Thoracic aorta (tissue), 2 donors: ENCODE measurements around the gene EPHB2. TPM values are rescaled to one million over a fixed set of nuclear protein-coding genes. Genes with fewer than 3 reads are reported as not detected.

Source experiments
- ATAC-seq: fragments of 150-250 bp; one replicate; pipeline ENCODE4 v1.8.0; 2017; ENCODE audit warnings: low read depth; ENCODE audit not compliant: insufficient number of reproducible peaks, low FRiP score
- DNase-seq: peaks from one replicate; pipeline ENCODE4 v3.0.0-alpha.2; 2020; ENCODE audit warnings: low spot score
- H3K27ac ChIP-seq, 2 donors: fragments of 200-600 bp; sonication (generic); 1 replicate in 1 of 2; 2 replicates in 1 of 2; pipeline ENCODE4 v1.5.1; 2016; ENCODE audit warnings: mild to moderate bottlenecking in 2 of 2, moderate library complexity in 2 of 2
- H3K27me3 ChIP-seq: fragments of 200-600 bp; sonication (generic); replicated peaks from 2 replicates; pipeline ENCODE4 v1.6.0; 2016; ENCODE audit warnings: mild to moderate bottlenecking; ENCODE audit not compliant: insufficient read depth
- H3K36me3 ChIP-seq: fragments of 200-600 bp; sonication (generic); one replicate; pipeline ENCODE4 v1.5.1; 2016
- H3K4me1 ChIP-seq, 2 donors: fragments of 200-600 bp; sonication (generic); 1 replicate in 1 of 2; 2 replicates in 1 of 2; pipeline versions ENCODE4 v1.5.1 to v1.6.0; 2016; ENCODE audit warnings: low read depth in 2 of 2, mild to moderate bottlenecking in 1 of 2; ENCODE audit not compliant: control insufficient read depth in 1 of 2
- H3K4me3 ChIP-seq: fragments of 200-600 bp; sonication (generic); 2 replicates; pipeline ENCODE4 v1.5.1; 2016; ENCODE audit warnings: mild to moderate bottlenecking
- H3K9me3 ChIP-seq: fragments of 200-600 bp; sonication (generic); 2 replicates; pipeline ENCODE4 v1.5.1; 2016
- total RNA-seq, 2 donors: library from RNA; depleted of rRNA; stranded (reverse); fragments of >200 nt; gene quantifications; one replicate each; pipeline versions ENCODE4 v1.1.0 to v1.2.3, GENCODE V29; 2016
- TF ChIP-seq, protein P1 (sequence below): fragments of 200-600 bp; sonication (generic); IDR thresholded peaks from one replicate; pipeline ENCODE4 v1.5.1; 2019; ENCODE audit warnings: antibody characterized with exemption

EPHB2 gene
- total RNA-seq, 2 donors from 2014 or later: 9.3 to 10.0 TPM

DNA sequence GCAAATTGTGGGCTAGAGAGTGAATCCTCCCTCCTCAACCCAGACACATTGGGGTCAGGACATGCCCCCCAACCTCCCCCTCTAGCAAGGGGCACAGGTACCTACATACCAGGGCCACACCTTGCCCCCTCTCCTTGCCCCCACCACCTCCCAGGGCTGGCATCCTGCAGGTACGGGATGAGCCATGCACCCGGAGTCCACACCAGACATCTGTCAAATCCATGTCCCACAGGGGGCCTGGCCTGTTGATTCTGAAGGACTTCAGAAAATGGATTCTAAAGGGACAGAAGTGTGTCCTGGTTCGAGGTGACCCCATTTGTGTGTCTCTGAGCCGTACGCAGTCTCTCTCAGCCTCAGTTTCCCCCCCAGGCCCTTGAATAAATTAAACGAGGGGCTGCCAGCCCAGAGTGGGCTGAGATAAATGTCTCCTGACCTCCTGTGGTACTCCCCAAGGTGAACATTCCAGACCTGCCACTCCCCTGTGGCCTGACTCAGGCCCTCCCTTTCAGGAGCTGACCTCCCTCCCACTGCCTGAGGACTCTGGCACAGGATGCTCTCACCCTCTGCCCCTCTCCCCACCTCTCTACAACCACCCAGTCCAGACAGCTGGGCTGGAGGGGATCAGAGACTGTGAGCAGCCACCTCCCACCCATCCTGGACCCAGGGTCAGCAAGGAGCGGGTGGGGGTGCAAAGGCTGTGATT lies 94.5 kb downstream of the EPHB2 start:
- Histone ChIP-seq H3K27ac (no peak overlapping the region), H3K27me3 (no peaks in the 10 kb centered on the region), H3K9me3 (no peaks in the 10 kb centered on the region), H3K36me3 (no peaks in the 10 kb centered on the region), H3K4me3 (no peak overlapping the region), H3K4me1 (peaks cover 6 to 19% of the 10 kb centered on the region in 2 donors)
- ATAC-seq (no peak), DNase-seq (no peak)
- TF ChIP-seq, protein P1, sequence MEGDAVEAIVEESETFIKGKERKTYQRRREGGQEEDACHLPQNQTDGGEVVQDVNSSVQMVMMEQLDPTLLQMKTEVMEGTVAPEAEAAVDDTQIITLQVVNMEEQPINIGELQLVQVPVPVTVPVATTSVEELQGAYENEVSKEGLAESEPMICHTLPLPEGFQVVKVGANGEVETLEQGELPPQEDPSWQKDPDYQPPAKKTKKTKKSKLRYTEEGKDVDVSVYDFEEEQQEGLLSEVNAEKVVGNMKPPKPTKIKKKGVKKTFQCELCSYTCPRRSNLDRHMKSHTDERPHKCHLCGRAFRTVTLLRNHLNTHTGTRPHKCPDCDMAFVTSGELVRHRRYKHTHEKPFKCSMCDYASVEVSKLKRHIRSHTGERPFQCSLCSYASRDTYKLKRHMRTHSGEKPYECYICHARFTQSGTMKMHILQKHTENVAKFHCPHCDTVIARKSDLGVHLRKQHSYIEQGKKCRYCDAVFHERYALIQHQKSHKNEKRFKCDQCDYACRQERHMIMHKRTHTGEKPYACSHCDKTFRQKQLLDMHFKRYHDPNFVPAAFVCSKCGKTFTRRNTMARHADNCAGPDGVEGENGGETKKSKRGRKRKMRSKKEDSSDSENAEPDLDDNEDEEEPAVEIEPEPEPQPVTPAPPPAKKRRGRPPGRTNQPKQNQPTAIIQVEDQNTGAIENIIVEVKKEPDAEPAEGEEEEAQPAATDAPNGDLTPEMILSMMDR: no peak

DNA sequence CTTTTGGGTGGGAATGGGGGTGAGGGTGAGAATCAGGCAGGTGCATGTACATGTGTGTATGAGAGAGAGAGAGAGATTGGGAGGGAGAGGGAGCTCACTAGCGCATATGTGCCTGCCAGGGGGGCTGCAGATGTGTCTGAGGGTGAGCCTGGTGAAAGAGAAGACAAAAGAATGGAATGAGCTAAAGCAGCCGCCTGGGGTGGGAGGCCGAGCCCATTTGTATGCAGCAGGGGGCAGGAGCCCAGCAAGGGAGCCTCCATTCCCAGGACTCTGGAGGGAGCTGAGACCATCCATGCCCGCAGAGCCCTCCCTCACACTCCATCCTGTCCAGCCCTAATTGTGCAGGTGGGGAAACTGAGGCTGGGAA lies 95.0 kb downstream of the EPHB2 start:
- Histone ChIP-seq H3K4me3 (no peak overlapping the region), H3K9me3 (no peaks in the 10 kb centered on the region), H3K36me3 (no peaks in the 10 kb centered on the region), H3K27me3 (no peaks in the 10 kb centered on the region), H3K27ac (no peak overlapping the region), H3K4me1 (peaks cover 6 to 19% of the 10 kb centered on the region in 2 donors)
- no peak for ATAC-seq
- TF ChIP-seq, protein P1: no peak
- DNase-seq: no peak

DNA sequence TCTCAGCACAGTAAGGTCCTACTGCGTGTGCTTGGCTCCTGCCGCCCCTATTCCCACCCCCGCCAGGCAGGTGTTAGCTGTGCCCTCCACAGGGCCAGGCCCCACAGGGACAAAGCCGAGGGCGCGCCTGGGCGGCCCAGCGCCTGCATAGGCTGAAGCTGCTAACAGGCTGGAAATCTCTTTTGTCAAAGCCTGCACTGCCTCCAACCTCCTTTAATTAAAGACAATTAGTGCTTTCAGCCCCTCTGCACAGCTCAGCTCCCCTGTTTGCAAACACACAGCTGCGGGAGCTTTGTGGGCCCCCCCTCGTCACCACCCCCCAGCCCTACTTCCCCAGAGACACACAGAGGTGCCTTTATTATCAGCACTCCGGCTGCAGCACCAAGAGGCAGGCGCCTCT lies 95.9 kb downstream of the EPHB2 start:
- peaks cover 6 to 19% of the 10 kb centered on the region in 2 donors for H3K4me1 ChIP-seq
- H3K4me3 ChIP-seq: no peak overlapping the region
- TF ChIP-seq, protein P1: no peak
- ATAC-seq: no peak
- DNase-seq: no peak
- no peaks in the 10 kb centered on the region for H3K9me3 ChIP-seq
- H3K36me3 ChIP-seq: no peaks in the 10 kb centered on the region
- H3K27ac ChIP-seq: no peak overlapping the region
- no peaks in the 10 kb centered on the region for H3K27me3 ChIP-seq

DNA sequence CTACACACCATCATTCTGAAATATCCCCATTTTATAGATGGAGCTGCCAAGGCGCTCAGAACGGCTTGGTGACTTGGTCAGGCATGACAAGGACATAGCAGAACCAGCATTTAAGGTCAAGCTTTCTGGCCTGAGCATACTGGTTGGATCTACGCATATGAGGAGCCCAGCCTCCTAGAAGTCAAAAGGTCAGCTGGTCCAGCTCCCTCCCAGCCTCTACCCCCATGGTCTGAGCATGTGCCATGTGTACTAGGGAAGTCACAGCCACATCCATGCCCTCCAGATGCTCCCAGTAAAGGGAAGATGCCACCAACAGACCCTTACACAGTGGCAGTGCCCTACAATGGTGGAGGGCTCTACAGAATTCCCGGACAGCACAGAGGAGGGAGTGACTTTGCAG lies 96.7 kb downstream of the EPHB2 start:
- ATAC-seq (no peak), DNase-seq (no peak)
- Histone ChIP-seq H3K4me1 (peaks cover 6 to 19% of the 10 kb centered on the region in 2 donors), H3K27ac (no peak overlapping the region), H3K36me3 (no peaks in the 10 kb centered on the region), H3K9me3 (no peaks in the 10 kb centered on the region), H3K4me3 (no peak overlapping the region), H3K27me3 (no peaks in the 10 kb centered on the region)
- TF ChIP-seq, protein P1: no peak

DNA sequence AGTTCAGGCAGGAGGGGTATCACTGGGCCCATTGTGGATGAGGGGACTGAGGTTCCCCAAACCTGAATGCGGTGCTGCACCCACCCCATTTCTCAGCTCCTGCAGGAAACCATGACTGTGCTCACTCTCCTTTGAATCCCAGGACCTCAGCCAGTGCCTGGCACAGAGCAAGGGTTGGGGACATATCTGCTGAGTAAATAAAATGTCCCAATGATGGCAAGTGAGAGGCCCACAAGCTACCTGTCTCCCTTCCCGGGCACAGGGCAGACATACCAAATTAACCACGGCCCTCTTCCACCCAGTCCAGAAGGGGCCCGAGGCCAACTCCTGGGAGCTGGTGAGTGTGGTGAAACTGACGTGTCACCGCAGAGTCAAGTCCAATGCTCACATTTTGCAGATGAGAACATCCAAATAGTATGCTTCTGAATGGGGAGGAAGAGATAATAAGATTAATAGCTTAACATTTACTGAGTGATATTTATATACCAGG lies 97.6 kb downstream of the EPHB2 start:
- Histone ChIP-seq H3K27ac (peak overlapping the region; percentile 62 to 77), H3K36me3 (no peaks in the 10 kb centered on the region), H3K4me3 (no peak overlapping the region), H3K27me3 (no peaks in the 10 kb centered on the region), H3K4me1 (peaks cover 6 to 19% of the 10 kb centered on the region in 2 donors), H3K9me3 (no peaks in the 10 kb centered on the region)
- no peak for ATAC-seq
- no peak for DNase-seq
- TF ChIP-seq, protein P1: no peak
